Epithelial cell of proximal tubule (primary cell): ENCODE measurements around the gene PPP4R4. TPM values are rescaled to one million over a fixed set of nuclear protein-coding genes. Genes with fewer than 3 reads are reported as not detected.

Source experiments
- DNase-seq: peaks from one replicate; pipeline ENCODE4 v3.0.0-alpha.2; 2011; ENCODE audit warnings: low read depth
- H3K4me3 ChIP-seq: 2 replicates; pipeline ENCODE4 v1.5.1; 2011; ENCODE audit warnings: low read depth, mild to moderate bottlenecking, low read length
- total RNA-seq: library from RNA; depleted of rRNA; stranded (reverse); fragments of >200 nt; gene quantifications from 2 replicates; pipeline ENCODE4 v1.2.3, GENCODE V29; 2015
- TF ChIP-seq, protein P1 (sequence below): conservative IDR thresholded peaks from 2 replicates; pipeline ENCODE4 v1.5.1; 2012; ENCODE audit warnings: low read depth, mild to moderate bottlenecking, low read length

The PPP4R4 gene
- total RNA-seq, 1 donor from 2014 or later, result 1.7 TPM

DNA sequence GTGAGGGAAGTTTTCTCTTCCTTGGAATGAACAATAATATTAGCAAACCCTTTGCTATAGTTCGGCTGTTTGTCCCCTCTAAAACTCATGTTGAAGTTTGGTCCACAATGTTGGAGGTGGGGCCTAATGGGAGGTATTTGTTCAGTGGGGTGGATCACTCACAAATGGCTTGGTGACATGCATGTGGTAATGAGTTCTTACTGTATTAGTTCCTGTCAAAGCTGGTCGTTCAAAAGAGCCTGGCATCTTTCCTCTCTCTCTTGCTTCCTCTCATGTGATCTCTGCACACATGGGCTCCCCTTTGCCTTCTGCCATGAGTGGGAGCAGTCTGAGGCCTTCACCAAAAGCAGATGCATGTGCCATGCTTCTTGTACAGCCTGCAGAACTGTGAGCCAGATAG lies 13.1 kb upstream of the PPP4R4 start:
- H3K4me3 ChIP-seq, result no peak overlapping the region
- TF ChIP-seq, protein P1, sequence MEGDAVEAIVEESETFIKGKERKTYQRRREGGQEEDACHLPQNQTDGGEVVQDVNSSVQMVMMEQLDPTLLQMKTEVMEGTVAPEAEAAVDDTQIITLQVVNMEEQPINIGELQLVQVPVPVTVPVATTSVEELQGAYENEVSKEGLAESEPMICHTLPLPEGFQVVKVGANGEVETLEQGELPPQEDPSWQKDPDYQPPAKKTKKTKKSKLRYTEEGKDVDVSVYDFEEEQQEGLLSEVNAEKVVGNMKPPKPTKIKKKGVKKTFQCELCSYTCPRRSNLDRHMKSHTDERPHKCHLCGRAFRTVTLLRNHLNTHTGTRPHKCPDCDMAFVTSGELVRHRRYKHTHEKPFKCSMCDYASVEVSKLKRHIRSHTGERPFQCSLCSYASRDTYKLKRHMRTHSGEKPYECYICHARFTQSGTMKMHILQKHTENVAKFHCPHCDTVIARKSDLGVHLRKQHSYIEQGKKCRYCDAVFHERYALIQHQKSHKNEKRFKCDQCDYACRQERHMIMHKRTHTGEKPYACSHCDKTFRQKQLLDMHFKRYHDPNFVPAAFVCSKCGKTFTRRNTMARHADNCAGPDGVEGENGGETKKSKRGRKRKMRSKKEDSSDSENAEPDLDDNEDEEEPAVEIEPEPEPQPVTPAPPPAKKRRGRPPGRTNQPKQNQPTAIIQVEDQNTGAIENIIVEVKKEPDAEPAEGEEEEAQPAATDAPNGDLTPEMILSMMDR, result no peak
- no peak for DNase-seq

DNA sequence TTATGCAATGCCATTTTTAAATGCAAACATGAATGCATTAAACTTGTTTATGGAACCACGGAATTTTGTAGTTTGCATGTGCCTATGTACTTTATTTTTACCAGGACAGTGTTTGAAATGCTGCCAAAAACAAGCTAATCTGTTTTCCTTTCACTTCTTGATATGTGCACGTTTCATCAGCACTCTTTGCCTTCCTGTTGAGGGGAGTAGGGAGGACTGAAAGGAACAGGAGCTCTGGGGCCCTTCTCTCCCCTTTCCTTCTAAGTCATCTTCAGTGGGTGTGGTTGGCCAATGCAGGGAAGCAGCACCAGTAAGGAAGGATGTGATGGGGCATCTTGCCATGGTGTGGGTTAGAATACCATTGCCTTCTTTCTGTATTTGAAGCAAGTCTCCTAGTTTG lies 12.1 kb upstream of the PPP4R4 start:
- no peak for DNase-seq
- TF ChIP-seq, protein P1, result no peak
- no peak overlapping the region for H3K4me3 ChIP-seq

DNA sequence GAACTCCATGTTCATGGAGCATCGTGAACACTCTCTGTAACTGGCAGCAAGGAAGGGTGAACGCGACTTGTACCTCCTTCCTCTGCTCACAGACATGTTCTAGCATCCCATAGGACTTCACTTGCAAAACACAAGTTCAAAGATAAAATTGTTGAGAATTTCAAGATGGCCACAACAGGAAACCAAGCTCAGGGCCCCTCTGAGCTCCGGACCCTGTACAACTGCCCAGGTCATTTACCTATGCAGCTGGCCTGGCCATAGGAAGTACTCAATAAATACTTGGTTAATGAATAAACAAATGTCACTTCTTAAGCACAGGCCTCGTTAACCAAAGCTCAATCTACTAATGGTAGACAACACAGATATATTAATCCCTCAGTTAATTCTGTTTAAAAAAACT lies 11.7 kb upstream of the PPP4R4 start:
- DNase-seq, result no peak

DNA sequence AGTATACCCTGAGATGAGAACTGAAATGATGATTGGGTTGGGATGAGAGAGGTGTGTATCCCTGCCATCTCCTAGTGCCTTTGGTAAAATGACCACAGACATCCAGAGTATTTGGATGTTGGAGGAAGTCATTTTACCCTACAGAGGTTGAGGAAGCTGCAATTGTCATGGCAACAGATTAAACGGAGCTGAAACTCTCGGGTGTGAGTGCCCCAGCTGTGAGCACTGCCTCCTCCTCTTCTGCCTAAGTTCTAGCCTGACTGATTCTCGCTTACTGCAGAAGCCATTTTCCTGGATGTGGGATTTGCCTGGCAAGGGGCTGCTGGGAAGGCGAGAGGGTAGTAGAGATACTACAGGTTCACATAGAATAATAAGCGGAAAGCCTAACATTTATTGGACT lies 10.3 kb upstream of the PPP4R4 start:
- TF ChIP-seq, protein P1, result no peak
- H3K4me3 ChIP-seq, result no peak overlapping the region
- DNase-seq, result no peak

More for the DNA sequence above, 11.7 kb upstream of the PPP4R4 start:
- no peak overlapping the region for H3K4me3 ChIP-seq
- TF ChIP-seq, protein P1, result no peak

DNA sequence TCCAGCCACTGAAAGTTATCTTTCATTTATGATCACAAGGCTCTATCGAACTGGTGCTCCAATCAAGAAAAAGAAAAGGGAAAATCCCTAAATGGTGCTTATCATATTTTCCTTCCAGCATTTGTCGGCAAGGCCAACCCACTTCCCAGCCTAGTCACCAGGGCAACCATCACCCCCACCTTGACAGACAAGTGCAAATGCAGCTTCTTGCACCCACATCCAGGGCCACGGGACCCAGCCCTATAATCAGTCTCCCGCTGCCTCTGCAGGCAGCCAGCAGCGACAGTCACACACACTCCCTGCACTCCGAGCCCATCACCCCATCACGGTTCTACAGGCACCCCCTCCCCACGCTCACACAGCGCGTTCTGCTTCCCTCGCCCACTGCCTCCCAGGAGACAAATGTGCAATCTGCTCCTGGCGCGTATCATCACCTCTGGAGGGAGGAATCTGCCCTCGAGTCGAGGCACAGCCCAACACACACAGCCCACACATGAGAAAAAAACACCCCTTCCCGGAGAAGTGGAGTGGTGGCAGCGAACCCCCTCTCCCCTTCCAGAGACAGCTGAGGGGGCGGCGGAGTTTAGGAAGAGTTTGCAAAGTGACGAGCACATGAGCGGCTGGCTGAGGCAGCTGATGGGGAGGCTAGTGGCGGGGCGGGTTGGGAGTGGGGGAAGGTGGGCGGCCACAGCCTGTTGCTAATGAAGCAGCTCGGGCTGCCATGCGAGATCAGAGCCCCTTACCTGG lies 9.3 kb upstream of the PPP4R4 start:
- TF ChIP-seq, protein P1, result no peak

DNA sequence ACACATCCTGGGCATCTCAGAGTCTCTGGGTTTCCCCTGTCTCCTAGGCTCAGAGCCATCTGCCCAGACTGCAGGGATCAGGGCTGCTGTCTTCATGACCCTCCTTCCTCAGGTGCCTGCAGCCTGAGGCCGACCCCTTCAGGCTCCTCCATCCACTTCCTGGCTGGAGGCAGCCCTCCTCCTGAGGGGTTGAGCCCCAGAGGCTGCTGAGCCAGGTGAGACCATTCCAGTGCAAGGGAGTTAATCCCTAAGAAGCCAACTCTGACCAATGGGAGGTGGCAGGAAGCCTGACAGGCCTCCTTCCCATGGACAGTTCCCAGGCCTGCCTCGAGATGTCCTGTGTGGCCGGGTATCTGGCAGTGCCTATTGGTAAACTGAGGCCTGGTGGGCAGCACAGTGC lies 8.4 kb upstream of the PPP4R4 start:
- DNase-seq, result no peak
- TF ChIP-seq, protein P1, result no peak
- H3K4me3 ChIP-seq, result no peak overlapping the region

More for the DNA sequence above, 9.3 kb upstream of the PPP4R4 start:
- DNase-seq, result no peak
- H3K4me3 ChIP-seq, result no peak overlapping the region

DNA sequence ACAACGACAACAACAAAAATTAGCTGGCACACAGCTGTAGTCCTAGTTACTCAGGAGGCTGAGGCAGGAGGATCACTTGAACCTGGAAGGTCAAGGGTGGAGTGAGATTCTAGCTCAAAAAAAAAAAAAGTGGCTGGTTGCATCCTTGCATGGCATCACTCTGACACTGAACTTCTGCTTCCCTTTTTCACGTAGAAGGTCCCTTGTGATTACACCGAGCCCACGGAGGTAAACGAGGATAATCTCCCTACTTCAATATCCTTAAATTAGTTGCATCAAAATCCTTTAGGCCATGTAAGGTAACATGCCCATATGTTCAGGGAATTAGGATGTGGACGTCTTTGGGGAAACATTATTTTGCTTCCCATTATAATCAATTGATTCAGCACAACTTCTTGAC lies 4.0 kb upstream of the PPP4R4 start:
- H3K4me3 ChIP-seq, result no peak overlapping the region
- TF ChIP-seq, protein P1, result no peak
- no peak for DNase-seq
